Skin of body (tissue), 2 donors: ENCODE results near the gene CACNG5. TPM values are rescaled to one million over a fixed set of nuclear protein-coding genes. Genes with fewer than 3 reads are reported as not detected.

Source experiments
- DNase-seq: peaks from one replicate; lab custom pipeline; 2025; lab: John Stamatoyannopoulos, UW
- total RNA-seq: library from RNA; depleted of rRNA; stranded (reverse); fragments of >200 nt; gene quantifications from one replicate; pipeline ENCODE4 v1.2.3, GENCODE V29; 2014

Gene CACNG5
- not detected for total RNA-seq

- no peak for DNase-seq
These were observed at the start of gene CACNG5 for GRCh38 chr17:66834919-66835454. TSS of gene CACNG5 (plus strand) at chr17:66835117. CDS start at chr17:66877333, 42,216 bp downstream.

- no peak for DNase-seq
These were observed 48.8 kb upstream of the CACNG5 start for GRCh38 chr17:66786107-66786506.

GRCh38 chr17:66787914-66788313 lies 47.0 kb upstream of the CACNG5 start:
- no peak for DNase-seq

- DNase-seq = no peak
These were observed 45.8 kb upstream of the CACNG5 start for GRCh38 chr17:66789093-66789492.

GRCh38 chr17:66789961-66790437 lies 44.9 kb upstream of the CACNG5 start:
- DNase-seq = no peak

GRCh38 chr17:66790501-66791061 lies 44.3 kb upstream of the CACNG5 start:
- DNase-seq = no peak

GRCh38 chr17:66791347-66791746 lies 43.6 kb upstream of the CACNG5 start:
- DNase-seq = no peak

GRCh38 chr17:66793814-66794213 lies 41.1 kb upstream of the CACNG5 start:
- no peak for DNase-seq

- DNase-seq = no peak
These were observed 39.4 kb upstream of the CACNG5 start for GRCh38 chr17:66795486-66795885.

- DNase-seq = no peak
These were observed 34.9 kb upstream of the CACNG5 start for GRCh38 chr17:66799849-66800537.

GRCh38 chr17:66803474-66803951 lies 31.4 kb upstream of the CACNG5 start:
- no peak for DNase-seq

- DNase-seq = no peak
These were observed 29.4 kb upstream of the CACNG5 start for GRCh38 chr17:66805567-66805966.

- no peak for DNase-seq
These were observed 27.7 kb upstream of the CACNG5 start for GRCh38 chr17:66807182-66807581.

GRCh38 chr17:66809408-66809807 lies 25.5 kb upstream of the CACNG5 start:
- no peak for DNase-seq

- DNase-seq = no peak
These were observed 23.8 kb upstream of the CACNG5 start for GRCh38 chr17:66810951-66811682.

GRCh38 chr17:66811683-66812054 lies 23.2 kb upstream of the CACNG5 start:
- DNase-seq = no peak

GRCh38 chr17:66812571-66812970 lies 22.3 kb upstream of the CACNG5 start:
- DNase-seq = no peak

- DNase-seq = no peak
These were observed 21.6 kb upstream of the CACNG5 start for GRCh38 chr17:66813296-66813695.

- DNase-seq = no peak
These were observed 20.9 kb upstream of the CACNG5 start for GRCh38 chr17:66814026-66814425.

GRCh38 chr17:66814570-66814969 lies 20.3 kb upstream of the CACNG5 start:
- DNase-seq = no peak

- no peak for DNase-seq
These were observed 17.2 kb upstream of the CACNG5 start for GRCh38 chr17:66817750-66818149.

GRCh38 chr17:66819466-66819865 lies 15.5 kb upstream of the CACNG5 start:
- no peak for DNase-seq
